Stimulated activated CD4-positive, alpha-beta T cell treated with anti-CD3 and anti-CD28 coated beads, Interleukin-2, amount 100 ng/mL, for 4 hours (primary cell): Measurements from ENCODE around the gene TRUB1.
"Not testable (repeated sequence)": the region's sequence is repeated elsewhere in the genome, so short reads cannot be mapped to it uniquely, and the experiment has no call there.

ENCODE experiments used
- DNase-seq: peaks from one replicate; pipeline ENCODE4 v3.0.0-alpha.2; 2020; ENCODE audit warnings: low read depth

TRUB1 gene

GRCh38 chr10:114937962-114938855 lies at the start of gene TRUB1:
Gene TRUB1, plus strand, starts transcription at chr10:114938195. Its CDS starts 59 bp downstream, at chr10:114938254.
- peak; percentile 87 for DNase-seq

GRCh38 chr10:114893251-114893650 lies 44.7 kb upstream of the TRUB1 start:
- DNase-seq, result no peak

- DNase-seq, result no peak
These were observed 43.1 kb upstream of the TRUB1 start for GRCh38 chr10:114894911-114895310.

GRCh38 chr10:114897011-114897410 lies 41.0 kb upstream of the TRUB1 start:
- not testable (repeated sequence) for DNase-seq

GRCh38 chr10:114897593-114897992 lies 40.4 kb upstream of the TRUB1 start:
- DNase-seq, result no peak

- no peak for DNase-seq
These were observed 38.0 kb upstream of the TRUB1 start for GRCh38 chr10:114899982-114900381.

- DNase-seq, result no peak
These were observed 37.3 kb upstream of the TRUB1 start for GRCh38 chr10:114900658-114901057.

- DNase-seq, result no peak
These were observed 35.8 kb upstream of the TRUB1 start for GRCh38 chr10:114902151-114902550.

GRCh38 chr10:114905450-114905849 lies 32.5 kb upstream of the TRUB1 start:
- DNase-seq, result no peak

GRCh38 chr10:114906981-114907380 lies 31.0 kb upstream of the TRUB1 start:
- no peak for DNase-seq

GRCh38 chr10:114908896-114909295 lies 29.1 kb upstream of the TRUB1 start:
- DNase-seq, result no peak

- no peak for DNase-seq
These were observed 26.8 kb upstream of the TRUB1 start for GRCh38 chr10:114911052-114911711.

- no peak for DNase-seq
These were observed 26.1 kb upstream of the TRUB1 start for GRCh38 chr10:114911801-114912469.

- no peak for DNase-seq
These were observed 25.5 kb upstream of the TRUB1 start for GRCh38 chr10:114912470-114912859.

- DNase-seq, result no peak
These were observed 23.4 kb upstream of the TRUB1 start for GRCh38 chr10:114914560-114914959.

- no peak for DNase-seq
These were observed 22.7 kb upstream of the TRUB1 start for GRCh38 chr10:114915294-114915693.

- no peak for DNase-seq
These were observed 21.3 kb upstream of the TRUB1 start for GRCh38 chr10:114916653-114917052.

- DNase-seq, result no peak
These were observed 20.5 kb upstream of the TRUB1 start for GRCh38 chr10:114917459-114917858.

GRCh38 chr10:114917927-114918672 lies 19.9 kb upstream of the TRUB1 start:
- DNase-seq, result no peak

- no peak for DNase-seq
These were observed 17.5 kb upstream of the TRUB1 start for GRCh38 chr10:114920459-114920858.

GRCh38 chr10:114922003-114922402 lies 16.0 kb upstream of the TRUB1 start:
- no peak for DNase-seq

GRCh38 chr10:114923551-114923950 lies 14.4 kb upstream of the TRUB1 start:
- no peak for DNase-seq
